Right renal cortex interstitium (tissue), 3 donors: ENCODE measurements around the gene KHDC1. TPM values are rescaled to one million over a fixed set of nuclear protein-coding genes. Genes with fewer than 3 reads are reported as not detected.

Source experiments
- polyA plus RNA-seq, 3 donors: library from polyadenylated mRNA; unstranded; fragments of 120-200 nt; gene quantifications; one replicate each; pipeline ENCODE4 v1.2.1, GENCODE V29; 2013; ENCODE audit not compliant: insufficient read length in 3 of 3

KHDC1 gene
- polyA plus RNA-seq, 3 donors = 8.5 to 8.6 (median 8.5) TPM

Other genes starting within 250 kb of the KHDC1 start
- gene KHDC1L, start 37.7 kb downstream of the KHDC1 start, polyA plus RNA-seq = under 1 TPM in 2 of 3 donors, not detected in 1; 0.33 to 0.69 TPM
- not detected for gene DPPA5, start 91.1 kb upstream of the KHDC1 start, polyA plus RNA-seq
- under 1 TPM in 1 of 3 donors, not detected in 2; 0.12 TPM for gene KHDC3L, start 99.5 kb upstream of the KHDC1 start, polyA plus RNA-seq
- gene OOEP, start 106.7 kb upstream of the KHDC1 start, polyA plus RNA-seq = under 1 TPM in 1 of 3 donors, not detected in 2; 0.51 TPM
- gene DDX43, start 131.6 kb upstream of the KHDC1 start, polyA plus RNA-seq = under 1 TPM; 0.35 to 0.62 (median 0.58) TPM
- 1 to 10 TPM; 2.8 to 3.2 (median 3.2) TPM for gene CGAS, start 189.1 kb upstream of the KHDC1 start, polyA plus RNA-seq
- gene MTO1, start 198.5 kb upstream of the KHDC1 start, polyA plus RNA-seq = 10 to 100 TPM; 28.9 to 36.2 (median 31.6) TPM